GM23338 (cell line): ENCODE data around the gene CSRNP3. TPM values are rescaled to one million over a fixed set of nuclear protein-coding genes. Genes with fewer than 3 reads are reported as not detected.

Source experiments
- ATAC-seq: fragments of 200-7000 bp; cut with Tn5 transposase; 3 replicates; pipeline ENCODE4 v1.9.1; 2020
- DNase-seq: peaks from one replicate; pipeline ENCODE4 v3.0.0-alpha.2; 2015; ENCODE audit warnings: low spot score
- H2AFZ ChIP-seq: fragments of 200-600 bp; sonication (generic); 2 replicates; pipeline ENCODE4 v1.8.0; 2016; ENCODE audit warnings: antibody characterized with exemption, mild to moderate bottlenecking, moderate library complexity
- H3F3A ChIP-seq: fragments of 200-600 bp; sonication (generic); replicated peaks from 2 replicates; pipeline ENCODE4 v1.8.0; 2017; ENCODE audit warnings: antibody characterized with exemption, mixed run types, low read depth
- H3K27ac ChIP-seq: fragments of 200-600 bp; sonication (generic); 2 replicates; pipeline ENCODE4 v1.6.1; 2016; ENCODE audit warnings: low read depth
- H3K27me3 ChIP-seq: fragments of 200-600 bp; sonication (generic); 2 replicates; pipeline ENCODE4 v1.8.0; 2016; ENCODE audit warnings: mild to moderate bottlenecking, mixed run types, moderate library complexity; ENCODE audit not compliant: insufficient read depth
- H3K36me3 ChIP-seq: fragments of 200-600 bp; sonication (generic); 2 replicates; pipeline ENCODE4 v1.8.0; 2016; ENCODE audit warnings: mild to moderate bottlenecking; ENCODE audit not compliant: insufficient read depth
- H3K4me1 ChIP-seq: fragments of 200-600 bp; sonication (generic); 2 replicates; pipeline ENCODE4 v1.8.0; 2016; ENCODE audit warnings: mild to moderate bottlenecking, moderate library complexity; ENCODE audit not compliant: insufficient read depth
- H3K4me2 ChIP-seq: fragments of 200-600 bp; sonication (generic); 2 replicates; pipeline ENCODE4 v1.7.1; 2017; ENCODE audit warnings: mixed run types
- H3K4me3 ChIP-seq: fragments of 200-600 bp; sonication (generic); 2 replicates; pipeline ENCODE4 v1.6.1; 2016; ENCODE audit warnings: mixed run types
- H3K79me2 ChIP-seq: fragments of 200-600 bp; sonication (generic); replicated peaks from 2 replicates; pipeline ENCODE4 v1.8.0; 2017; ENCODE audit warnings: mild to moderate bottlenecking; ENCODE audit not compliant: insufficient read depth
- H3K9me2 ChIP-seq: fragments of 200-600 bp; sonication (generic); 2 replicates; pipeline ENCODE4 v1.8.0; 2017; ENCODE audit not compliant: insufficient read depth
- H4K20me1 ChIP-seq: fragments of 200-600 bp; sonication (generic); replicated peaks from 2 replicates; pipeline ENCODE4 v1.8.0; 2017; ENCODE audit warnings: mild to moderate bottlenecking; ENCODE audit not compliant: insufficient read depth
- H3K27ac Mint-ChIP-seq: 2 replicates; pipeline ENCODE4 v1.8.0; 2020; ENCODE audit warnings: inconsistent platforms, mild to moderate bottlenecking, moderate library complexity, mixed read lengths
- H3K27me3 Mint-ChIP-seq: 3 replicates; pipeline ENCODE4 v1.8.0; 2022; ENCODE audit warnings: low read depth, mild to moderate bottlenecking, moderate library complexity, mixed read lengths, inconsistent platforms; ENCODE audit not compliant: insufficient read depth, poor library complexity
- H3K36me3 Mint-ChIP-seq: 3 replicates; pipeline ENCODE4 v1.8.0; 2021; ENCODE audit warnings: low read depth, mild to moderate bottlenecking, inconsistent platforms, moderate library complexity, mixed read lengths
- H3K4me1 Mint-ChIP-seq: 3 replicates; pipeline ENCODE4 v1.8.0; 2020; ENCODE audit warnings: mild to moderate bottlenecking, inconsistent platforms, mixed read lengths
- H3K4me3 Mint-ChIP-seq: 3 replicates; pipeline ENCODE4 v1.8.0; 2021; ENCODE audit warnings: moderate library complexity, mild to moderate bottlenecking, inconsistent platforms, mixed read lengths
- H3K9me3 Mint-ChIP-seq: 3 replicates; pipeline ENCODE4 v1.8.0; 2020; ENCODE audit warnings: moderate library complexity, mild to moderate bottlenecking, inconsistent platforms, mixed read lengths
- CREB1 ChIP-seq: fragments of 250-450 bp; sonication (Bioruptor Pico); IDR thresholded peaks from 2 replicates; pipeline ENCODE4 v1.5.0; 2020; ENCODE audit warnings: low read depth, mild to moderate bottlenecking, moderate library complexity
- EZH2 ChIP-seq: fragments of 200-600 bp; sonication (generic); IDR thresholded peaks from one replicate; pipeline ENCODE4 v1.8.0; 2017; ENCODE audit warnings: antibody characterized with exemption, mild to moderate bottlenecking, low read depth; ENCODE audit not compliant: unreplicated experiment
- JUNB ChIP-seq: IDR thresholded peaks from one replicate; pipeline ENCODE4 v1.6.1; 2016; ENCODE audit warnings: antibody characterized with exemption; ENCODE audit not compliant: unreplicated experiment
- NANOG ChIP-seq: IDR thresholded peaks from 2 replicates; pipeline ENCODE4 v1.6.1; 2016; ENCODE audit warnings: antibody characterized with exemption, borderline replicate concordance
- ZNF331 ChIP-seq: fragments of 250-450 bp; sonication (Bioruptor Pico); IDR thresholded peaks from 2 replicates; pipeline ENCODE4 v1.5.0; 2020; ENCODE audit warnings: low read depth, mild to moderate bottlenecking, moderate library complexity
- polyA plus RNA-seq: library from polyadenylated mRNA; unstranded; fragments of >200 nt; fragmentation: Nextera tagmentation; extraction: Ambion mirVana; gene quantifications from 2 replicates; pipeline ENCODE4 v1.2.1, GENCODE V29; 2016
- total RNA-seq: library from RNA; depleted of rRNA; stranded (reverse); fragments of >200 nt; shearing (Covaris generic); gene quantifications from 2 replicates; pipeline ENCODE4 v1.2.3, GENCODE V29; 2014
- TF ChIP-seq, protein P1 (sequence below), 2 experiments: fragments of 200-600 bp in 1 of 2; sonication (generic) in 1 of 2; conservative IDR thresholded peaks; 2 replicates each; pipeline versions ENCODE4 v1.5.1 to v1.6.1; 2016 to 2017; ENCODE audit warnings: antibody characterized with exemption in 2 of 2, low read depth in 2 of 2, mild to moderate bottlenecking in 2 of 2, moderate library complexity in 1 of 2
- TF ChIP-seq, protein P2 (sequence below): fragments of 250-450 bp; sonication (Bioruptor Pico); IDR thresholded peaks from 2 replicates; pipeline ENCODE4 v1.5.0; 2020; ENCODE audit warnings: mild to moderate bottlenecking, moderate library complexity

CSRNP3 gene
- total and polyA plus RNA-seq, 2 experiments from 2014 or later, result 3.8 to 6.8 TPM

DNA sequence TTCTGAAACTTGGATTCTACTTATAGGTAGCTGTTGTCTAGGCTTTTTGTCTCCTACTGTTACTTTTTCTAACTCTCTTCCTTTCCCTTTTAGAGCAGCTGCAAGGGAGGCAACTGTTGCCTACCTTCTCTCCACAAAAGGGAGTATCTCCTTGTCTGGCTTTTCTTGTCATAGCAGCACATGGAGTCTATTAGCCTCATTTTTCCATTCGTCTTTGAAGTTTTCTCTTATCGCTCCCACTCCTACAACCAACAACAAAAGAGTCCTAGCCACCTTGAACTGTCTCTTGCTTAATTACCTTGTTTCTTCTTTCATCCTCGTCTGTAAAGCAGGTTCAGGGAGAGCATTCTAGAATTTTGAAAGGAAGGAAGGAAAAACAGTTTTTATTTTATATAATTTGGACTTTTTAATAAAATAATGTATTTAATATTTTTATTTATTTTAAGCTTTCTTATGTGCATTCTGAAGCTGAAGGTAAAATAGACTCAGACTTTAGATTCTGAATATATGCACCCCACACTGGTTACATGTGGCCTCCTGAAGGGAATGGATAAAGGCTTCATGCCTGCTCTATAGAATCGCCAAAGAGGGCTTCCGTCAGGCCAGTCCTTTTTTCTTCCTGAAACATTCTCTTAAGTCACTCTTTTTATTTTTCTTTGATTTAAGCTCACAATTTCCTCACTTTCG lies 154.4 kb downstream of the CSRNP3 start:
- Histone ChIP-seq H3K27ac (no peak overlapping the region; the same call in 1 of the 2 replicates), H4K20me1 (no peaks in the 10 kb centered on the region), H3K79me2 (no peaks in the 10 kb centered on the region), H2AFZ (no peak overlapping the region), H3K9me2 (no peaks in the 10 kb centered on the region), H3K36me3 (no peaks in the 10 kb centered on the region), H3F3A (no peaks in the 10 kb centered on the region), H3K27me3 (no peaks in the 10 kb centered on the region), H3K4me3 (no peak overlapping the region), H3K4me1 (peaks cover 3% of the 10 kb centered on the region), H3K4me2 (no peak overlapping the region)
- peak overlapping the region; percentile 58 for H3K27ac Mint-ChIP-seq
- ATAC-seq (peak; percentile 71), DNase-seq (no peak)
- H3K4me1 Mint-ChIP-seq, result peaks cover 16% of the 10 kb centered on the region
- no peak for TF ChIP-seq EZH2
- no peak for TF ChIP-seq NANOG
- TF ChIP-seq JUNB, result no peak
- TF ChIP-seq, protein P1, sequence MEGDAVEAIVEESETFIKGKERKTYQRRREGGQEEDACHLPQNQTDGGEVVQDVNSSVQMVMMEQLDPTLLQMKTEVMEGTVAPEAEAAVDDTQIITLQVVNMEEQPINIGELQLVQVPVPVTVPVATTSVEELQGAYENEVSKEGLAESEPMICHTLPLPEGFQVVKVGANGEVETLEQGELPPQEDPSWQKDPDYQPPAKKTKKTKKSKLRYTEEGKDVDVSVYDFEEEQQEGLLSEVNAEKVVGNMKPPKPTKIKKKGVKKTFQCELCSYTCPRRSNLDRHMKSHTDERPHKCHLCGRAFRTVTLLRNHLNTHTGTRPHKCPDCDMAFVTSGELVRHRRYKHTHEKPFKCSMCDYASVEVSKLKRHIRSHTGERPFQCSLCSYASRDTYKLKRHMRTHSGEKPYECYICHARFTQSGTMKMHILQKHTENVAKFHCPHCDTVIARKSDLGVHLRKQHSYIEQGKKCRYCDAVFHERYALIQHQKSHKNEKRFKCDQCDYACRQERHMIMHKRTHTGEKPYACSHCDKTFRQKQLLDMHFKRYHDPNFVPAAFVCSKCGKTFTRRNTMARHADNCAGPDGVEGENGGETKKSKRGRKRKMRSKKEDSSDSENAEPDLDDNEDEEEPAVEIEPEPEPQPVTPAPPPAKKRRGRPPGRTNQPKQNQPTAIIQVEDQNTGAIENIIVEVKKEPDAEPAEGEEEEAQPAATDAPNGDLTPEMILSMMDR (conservative IDR thresholded peaks at IDR 0.05; ENCODE audit: low read depth in 2 of 2), result no peak
- TF ChIP-seq CREB1 (CRISPR knock-in tag), result no peak
- no peak for TF ChIP-seq ZNF331 (CRISPR knock-in tag)
- no peak overlapping the region for H3K4me3 Mint-ChIP-seq
- no peaks in the 10 kb centered on the region for H3K36me3 Mint-ChIP-seq
- H3K9me3 Mint-ChIP-seq, result no peaks in the 10 kb centered on the region
- no peaks in the 10 kb centered on the region for H3K27me3 Mint-ChIP-seq

DNA sequence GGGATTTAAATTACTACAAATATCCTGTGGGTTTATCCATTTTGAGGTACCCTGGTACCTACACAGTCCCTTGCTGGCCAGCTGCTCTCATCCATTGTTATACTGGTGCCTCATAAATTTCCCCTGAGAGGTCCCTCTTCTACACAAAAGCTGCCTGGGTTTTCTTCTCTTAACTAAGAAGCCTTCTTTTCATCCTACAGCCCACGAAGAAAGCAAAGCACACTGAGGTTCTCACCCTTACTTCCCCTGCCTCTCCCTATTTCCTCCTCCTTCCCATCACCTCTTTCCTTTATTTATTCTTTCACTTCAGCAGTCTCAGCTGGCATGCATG lies 154.9 kb downstream of the CSRNP3 start:
- Mint-ChIP-seq H3K9me3 (no peaks in the 10 kb centered on the region), H3K4me3 (no peak overlapping the region), H3K4me1 (peaks cover 20% of the 10 kb centered on the region), H3K36me3 (no peaks in the 10 kb centered on the region), H3K27me3 (peaks cover 2% of the 10 kb centered on the region), H3K27ac (peak overlapping the region; percentile 34; the same call in 1 of the 2 replicates)
- Histone ChIP-seq H3K27me3 (no peaks in the 10 kb centered on the region), H3K4me1 (peaks cover 6% of the 10 kb centered on the region), H2AFZ (no peak overlapping the region), H3K4me2 (no peak overlapping the region), H3K9me2 (no peaks in the 10 kb centered on the region), H3K4me3 (no peak overlapping the region), H3K36me3 (no peaks in the 10 kb centered on the region), H3K79me2 (no peaks in the 10 kb centered on the region), H4K20me1 (no peaks in the 10 kb centered on the region), H3F3A (no peaks in the 10 kb centered on the region), H3K27ac (no peak overlapping the region; the same call in 1 of the 2 replicates)
- no peak for DNase-seq
- ATAC-seq, result peak; percentile 76
- TF ChIP-seq, protein P1 (conservative IDR thresholded peaks at IDR 0.05; ENCODE audit: low read depth in 2 of 2), result no peak
- TF ChIP-seq, protein P2, sequence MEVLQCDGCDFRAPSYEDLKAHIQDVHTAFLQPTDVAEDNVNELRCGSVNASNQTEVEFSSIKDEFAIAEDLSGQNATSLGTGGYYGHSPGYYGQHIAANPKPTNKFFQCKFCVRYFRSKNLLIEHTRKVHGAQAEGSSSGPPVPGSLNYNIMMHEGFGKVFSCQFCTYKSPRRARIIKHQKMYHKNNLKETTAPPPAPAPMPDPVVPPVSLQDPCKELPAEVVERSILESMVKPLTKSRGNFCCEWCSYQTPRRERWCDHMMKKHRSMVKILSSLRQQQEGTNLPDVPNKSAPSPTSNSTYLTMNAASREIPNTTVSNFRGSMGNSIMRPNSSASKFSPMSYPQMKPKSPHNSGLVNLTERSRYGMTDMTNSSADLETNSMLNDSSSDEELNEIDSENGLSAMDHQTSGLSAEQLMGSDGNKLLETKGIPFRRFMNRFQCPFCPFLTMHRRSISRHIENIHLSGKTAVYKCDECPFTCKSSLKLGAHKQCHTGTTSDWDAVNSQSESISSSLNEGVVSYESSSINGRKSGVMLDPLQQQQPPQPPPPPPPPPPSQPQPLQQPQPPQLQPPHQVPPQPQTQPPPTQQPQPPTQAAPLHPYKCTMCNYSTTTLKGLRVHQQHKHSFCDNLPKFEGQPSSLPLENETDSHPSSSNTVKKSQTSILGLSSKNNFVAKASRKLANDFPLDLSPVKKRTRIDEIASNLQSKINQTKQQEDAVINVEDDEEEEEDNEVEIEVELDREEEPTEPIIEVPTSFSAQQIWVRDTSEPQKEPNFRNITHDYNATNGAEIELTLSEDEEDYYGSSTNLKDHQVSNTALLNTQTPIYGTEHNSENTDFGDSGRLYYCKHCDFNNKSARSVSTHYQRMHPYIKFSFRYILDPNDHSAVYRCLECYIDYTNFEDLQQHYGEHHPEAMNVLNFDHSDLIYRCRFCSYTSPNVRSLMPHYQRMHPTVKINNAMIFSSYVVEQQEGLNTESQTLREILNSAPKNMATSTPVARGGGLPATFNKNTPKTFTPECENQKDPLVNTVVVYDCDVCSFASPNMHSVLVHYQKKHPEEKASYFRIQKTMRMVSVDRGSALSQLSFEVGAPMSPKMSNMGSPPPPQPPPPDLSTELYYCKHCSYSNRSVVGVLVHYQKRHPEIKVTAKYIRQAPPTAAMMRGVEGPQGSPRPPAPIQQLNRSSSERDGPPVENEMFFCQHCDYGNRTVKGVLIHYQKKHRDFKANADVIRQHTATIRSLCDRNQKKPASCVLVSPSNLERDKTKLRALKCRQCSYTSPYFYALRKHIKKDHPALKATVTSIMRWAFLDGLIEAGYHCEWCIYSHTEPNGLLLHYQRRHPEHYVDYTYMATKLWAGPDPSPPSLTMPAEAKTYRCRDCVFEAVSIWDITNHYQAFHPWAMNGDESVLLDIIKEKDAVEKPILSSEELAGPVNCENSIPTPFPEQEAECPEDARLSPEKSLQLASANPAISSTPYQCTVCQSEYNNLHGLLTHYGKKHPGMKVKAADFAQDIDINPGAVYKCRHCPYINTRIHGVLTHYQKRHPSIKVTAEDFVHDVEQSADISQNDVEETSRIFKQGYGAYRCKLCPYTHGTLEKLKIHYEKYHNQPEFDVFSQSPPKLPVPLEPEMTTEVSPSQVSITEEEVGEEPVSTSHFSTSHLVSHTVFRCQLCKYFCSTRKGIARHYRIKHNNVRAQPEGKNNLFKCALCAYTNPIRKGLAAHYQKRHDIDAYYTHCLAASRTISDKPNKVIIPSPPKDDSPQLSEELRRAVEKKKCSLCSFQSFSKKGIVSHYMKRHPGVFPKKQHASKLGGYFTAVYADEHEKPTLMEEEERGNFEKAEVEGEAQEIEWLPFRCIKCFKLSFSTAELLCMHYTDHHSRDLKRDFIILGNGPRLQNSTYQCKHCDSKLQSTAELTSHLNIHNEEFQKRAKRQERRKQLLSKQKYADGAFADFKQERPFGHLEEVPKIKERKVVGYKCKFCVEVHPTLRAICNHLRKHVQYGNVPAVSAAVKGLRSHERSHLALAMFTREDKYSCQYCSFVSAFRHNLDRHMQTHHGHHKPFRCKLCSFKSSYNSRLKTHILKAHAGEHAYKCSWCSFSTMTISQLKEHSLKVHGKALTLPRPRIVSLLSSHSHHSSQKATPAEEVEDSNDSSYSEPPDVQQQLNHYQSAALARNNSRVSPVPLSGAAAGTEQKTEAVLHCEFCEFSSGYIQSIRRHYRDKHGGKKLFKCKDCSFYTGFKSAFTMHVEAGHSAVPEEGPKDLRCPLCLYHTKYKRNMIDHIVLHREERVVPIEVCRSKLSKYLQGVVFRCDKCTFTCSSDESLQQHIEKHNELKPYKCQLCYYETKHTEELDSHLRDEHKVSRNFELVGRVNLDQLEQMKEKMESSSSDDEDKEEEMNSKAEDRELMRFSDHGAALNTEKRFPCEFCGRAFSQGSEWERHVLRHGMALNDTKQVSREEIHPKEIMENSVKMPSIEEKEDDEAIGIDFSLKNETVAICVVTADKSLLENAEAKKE, result 0 out of 2 replicates have a peak, but pooled peaks have one; percentile 14
- no peak for TF ChIP-seq EZH2
